GM18909 (cell line): Measurements from ENCODE around the gene SRC.

Source experiments
- ATAC-seq: cut with Tn5 transposase; IDR thresholded peaks from one replicate; pipeline ENCODE4 v1.9.1; 2021; ENCODE audit warnings: mild to moderate bottlenecking; ENCODE audit not compliant: unreplicated experiment, poor library complexity

The SRC gene

DNA sequence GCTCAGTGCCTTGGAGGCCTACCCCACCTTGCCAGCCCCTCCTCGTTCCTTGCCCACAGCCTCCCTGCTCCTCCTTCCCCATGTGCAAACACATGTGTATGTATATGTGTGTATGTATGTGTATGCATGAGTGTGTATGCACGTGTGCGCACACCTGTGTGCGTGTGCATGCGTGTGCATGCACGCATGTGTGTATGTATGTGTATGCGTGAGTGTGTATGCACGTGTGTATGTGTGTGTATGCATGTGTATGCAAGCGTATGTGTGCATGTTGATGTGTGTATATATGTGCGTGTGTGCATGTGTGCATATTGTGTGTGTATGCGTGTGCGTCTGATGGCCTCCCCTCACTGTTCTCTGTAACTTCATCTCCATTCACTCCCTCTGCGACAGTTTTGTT, 74.7 kb downstream of the SRC start:
- ATAC-seq, result no peak

GRCh38 chr20:37421060-37421905, 75.3 kb downstream of the SRC start:
- no peak for ATAC-seq

DNA sequence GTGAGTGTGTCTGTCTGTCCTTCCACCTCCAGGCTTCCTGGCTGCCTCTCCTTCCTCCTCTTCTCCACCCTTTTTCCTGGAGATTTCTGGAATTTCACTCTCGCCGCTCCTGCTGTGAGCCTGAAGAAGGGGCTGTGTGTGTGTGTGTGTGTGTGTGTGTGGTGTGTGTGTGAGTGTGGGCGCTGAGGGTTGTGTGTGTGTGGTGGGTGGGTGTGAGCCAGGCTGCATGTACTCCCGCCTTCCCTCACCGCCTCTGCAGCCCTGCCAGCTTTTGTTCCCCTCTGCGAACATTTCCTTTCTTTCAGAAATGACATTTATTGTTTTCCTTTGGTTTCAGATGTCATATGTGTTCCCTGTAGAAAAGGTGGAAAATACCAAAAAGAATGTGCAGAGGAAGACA, 76.0 kb downstream of the SRC start:
- ATAC-seq, result no peak

DNA sequence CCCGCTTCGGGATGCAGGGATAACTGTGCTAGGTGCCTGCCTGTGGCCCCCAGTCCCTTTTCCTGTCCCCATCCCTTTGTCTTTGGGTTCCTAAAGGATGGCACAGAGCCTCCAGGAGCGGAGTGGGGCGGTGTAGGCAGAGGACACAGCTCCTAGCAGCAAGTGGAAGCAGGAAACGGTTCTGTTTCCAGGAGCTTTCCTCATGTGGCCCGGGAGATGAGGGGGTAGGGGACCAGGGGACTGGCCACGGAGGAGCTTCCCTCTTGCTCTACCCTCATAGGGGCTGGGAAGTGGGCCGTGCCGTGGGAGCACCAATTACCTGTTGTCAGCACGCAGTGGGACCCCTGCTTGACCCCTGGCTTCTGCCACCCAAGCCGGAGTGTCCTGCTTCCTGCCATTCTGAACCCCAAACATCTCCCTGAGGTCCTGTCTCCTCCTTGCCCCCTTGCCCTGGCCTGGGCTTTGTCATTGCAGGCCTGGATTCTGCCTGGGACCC, 76.9 kb downstream of the SRC start:
- no peak for ATAC-seq

DNA sequence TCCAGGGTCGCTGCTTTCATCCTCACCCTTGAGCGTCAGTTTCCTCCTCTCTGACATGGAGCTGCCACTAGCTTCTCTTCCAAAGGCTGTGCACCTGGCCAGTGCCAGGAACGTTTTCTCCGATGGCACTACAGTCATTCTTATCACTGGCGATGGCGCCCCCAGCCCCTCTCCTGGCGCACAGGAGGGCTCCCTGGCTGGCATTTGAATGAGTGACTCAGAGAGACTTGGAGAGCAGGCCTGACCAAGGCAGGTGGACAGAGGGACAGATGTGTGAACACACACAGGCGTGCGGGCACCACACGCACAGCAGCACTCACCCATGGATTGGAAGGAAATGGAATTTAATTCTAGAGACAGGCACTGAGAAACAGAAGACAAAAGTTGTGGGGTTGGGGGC, 77.6 kb downstream of the SRC start:
- no peak for ATAC-seq

DNA sequence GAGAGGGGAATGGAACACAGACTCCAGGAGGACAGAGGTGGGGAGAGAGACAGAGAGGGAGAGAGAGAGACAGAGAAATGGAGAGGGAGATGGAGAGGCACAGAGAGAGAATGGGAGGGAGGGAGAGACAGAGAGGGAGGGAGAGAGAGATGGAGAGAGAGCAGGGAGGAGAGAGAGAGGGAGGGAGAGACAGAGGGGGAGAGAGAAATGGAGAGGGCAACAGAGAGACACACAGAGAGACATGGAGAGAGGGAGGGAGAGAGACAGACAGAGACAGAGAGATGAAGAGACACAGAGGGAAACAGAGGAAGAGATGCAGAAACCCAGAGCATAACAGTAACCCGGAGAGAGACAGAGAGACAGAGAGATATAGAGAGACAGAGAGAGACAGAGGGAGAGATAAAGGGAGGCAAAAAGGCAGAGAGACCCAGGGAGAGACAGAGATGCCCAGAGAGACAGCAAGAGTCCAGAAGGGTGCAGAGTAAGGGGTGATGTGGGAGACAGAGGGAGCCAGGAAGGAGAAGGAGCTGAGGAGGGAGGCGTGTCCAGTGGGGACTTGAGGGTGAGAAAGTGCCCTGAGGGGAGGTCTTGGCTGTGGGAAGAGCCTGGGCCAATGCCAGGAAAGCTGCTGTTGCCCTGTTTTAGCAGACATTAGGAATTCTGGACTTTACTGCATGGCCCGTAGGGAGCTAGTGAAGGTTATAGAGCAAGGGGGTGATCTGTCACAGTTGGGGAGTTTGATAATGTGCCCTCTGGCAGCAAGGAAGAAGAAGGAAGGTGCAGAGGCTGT, 78.3 kb downstream of the SRC start:
- ATAC-seq, result no peak

DNA sequence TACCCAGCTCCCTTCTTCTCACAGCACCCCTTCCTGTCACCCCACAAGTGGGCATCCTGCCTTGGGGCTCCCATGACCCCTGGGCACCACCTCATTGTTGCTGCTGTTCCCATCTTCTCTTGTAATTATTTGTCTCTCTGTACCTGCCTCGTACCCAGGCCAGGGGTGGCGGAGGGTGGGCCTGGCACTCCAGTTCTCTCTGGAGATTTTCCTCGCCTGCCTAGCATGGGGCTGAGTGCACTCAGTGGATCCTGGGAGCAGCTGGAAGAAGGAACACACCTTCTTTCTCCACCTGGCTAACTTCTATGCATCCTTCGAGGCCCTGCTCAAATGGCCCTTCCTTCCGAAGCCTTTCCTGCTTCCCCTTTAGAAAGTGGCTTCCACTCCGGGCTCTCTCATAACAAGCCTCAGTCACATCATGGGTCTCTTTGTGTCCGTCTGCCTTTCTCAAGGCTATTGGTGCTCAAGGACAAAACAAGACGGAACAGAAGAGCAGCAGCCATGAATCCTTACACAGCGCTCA, 79.2 kb downstream of the SRC start:
- no peak for ATAC-seq

DNA sequence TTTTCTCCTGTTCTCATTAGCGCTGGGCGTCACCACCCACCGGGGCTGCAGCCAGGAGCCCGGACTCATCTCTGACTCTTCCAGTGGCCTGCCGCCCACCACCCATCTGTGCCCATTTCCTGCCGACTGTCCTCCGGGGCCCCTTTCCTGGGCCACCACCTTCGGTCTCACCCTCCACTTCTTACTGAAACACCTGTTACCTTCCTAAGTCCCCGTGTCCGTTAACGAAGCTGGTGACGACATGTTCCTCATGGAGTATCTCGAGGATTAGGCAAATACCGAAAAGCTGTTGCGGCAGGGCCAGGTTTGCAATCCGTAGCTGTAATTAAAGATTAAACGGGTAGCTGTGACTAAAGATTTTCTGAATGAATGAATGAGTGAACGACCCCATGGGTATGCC, 80.2 kb downstream of the SRC start:
- ATAC-seq, result no peak

DNA sequence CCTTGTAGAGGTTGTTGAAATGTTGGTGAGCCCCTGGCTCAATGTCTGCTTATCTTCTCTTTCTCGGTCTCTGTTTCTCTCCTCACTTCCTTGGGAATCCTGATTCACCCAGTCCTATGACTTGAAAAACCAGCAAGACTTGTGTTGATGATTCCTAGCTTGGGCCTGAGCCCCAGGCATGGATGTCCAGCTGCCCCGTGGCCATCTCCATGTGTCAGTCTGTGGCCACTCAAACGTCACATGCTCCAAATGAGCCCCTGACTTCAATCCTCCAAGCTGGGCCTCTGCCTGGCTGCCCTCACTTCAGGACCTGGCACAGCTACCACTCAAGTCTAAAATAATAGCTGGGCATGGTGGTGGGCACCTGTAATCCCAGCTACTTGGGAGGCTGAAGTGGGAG, 81.0 kb downstream of the SRC start:
- ATAC-seq, result no peak

GRCh38 chr20:37430044-37430443, 84.1 kb downstream of the SRC start:
- ATAC-seq, result no peak

DNA sequence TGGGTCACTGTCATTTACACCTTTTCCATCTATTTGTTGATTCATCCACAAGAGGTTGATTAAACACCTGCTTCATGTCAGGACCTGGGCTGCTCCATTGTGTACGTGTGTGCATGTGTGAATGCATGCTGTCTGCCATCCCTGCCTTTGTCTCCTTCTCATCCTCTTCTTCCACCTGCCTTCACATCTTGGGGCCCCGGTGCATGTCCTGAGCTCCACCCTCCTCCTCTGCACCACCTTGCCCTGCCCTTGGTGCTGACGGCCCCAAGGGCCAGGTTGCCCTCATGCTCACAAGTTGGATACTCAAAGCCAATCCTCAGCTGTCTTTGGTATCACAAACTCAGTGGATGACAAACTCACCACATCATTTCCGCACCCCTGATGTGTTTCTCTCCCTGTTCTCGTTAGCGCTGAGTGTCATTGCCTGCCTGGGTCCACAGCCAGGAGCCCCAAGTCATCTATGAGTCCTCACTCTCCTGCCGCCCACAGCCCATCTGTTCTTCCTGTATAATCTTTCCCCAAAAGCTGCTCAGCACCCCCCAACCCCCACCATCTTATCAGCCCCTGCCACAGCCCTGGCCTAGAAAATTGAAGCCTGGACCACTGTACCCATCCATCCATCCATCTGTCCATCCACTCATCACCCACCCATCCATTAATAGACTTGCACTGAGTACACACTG, 85.0 kb downstream of the SRC start:
- ATAC-seq, result no peak

DNA sequence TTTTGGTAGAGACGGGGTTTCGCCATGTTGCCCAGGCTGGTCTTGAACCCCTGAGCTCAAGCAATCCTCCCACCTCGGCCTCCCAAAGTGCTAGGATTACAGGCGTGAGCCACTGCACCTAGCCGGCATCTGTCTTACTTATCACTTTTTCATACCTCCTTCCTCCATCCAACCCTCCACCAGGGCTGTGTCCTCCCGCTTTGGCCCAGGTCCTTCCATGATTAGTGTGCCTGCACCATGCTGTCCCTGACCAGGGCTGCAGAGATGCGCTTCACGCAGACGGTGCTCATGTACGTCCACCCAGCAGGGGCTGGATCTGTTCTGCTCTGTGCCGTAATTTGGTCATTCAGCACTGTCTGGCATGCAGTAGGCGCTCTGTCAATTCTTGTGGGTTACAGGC, 85.8 kb downstream of the SRC start:
- no peak for ATAC-seq

GRCh38 chr20:37432606-37433005, 86.7 kb downstream of the SRC start:
- ATAC-seq, result no peak

GRCh38 chr20:37435607-37436006, 89.7 kb downstream of the SRC start:
- ATAC-seq, result no peak

DNA sequence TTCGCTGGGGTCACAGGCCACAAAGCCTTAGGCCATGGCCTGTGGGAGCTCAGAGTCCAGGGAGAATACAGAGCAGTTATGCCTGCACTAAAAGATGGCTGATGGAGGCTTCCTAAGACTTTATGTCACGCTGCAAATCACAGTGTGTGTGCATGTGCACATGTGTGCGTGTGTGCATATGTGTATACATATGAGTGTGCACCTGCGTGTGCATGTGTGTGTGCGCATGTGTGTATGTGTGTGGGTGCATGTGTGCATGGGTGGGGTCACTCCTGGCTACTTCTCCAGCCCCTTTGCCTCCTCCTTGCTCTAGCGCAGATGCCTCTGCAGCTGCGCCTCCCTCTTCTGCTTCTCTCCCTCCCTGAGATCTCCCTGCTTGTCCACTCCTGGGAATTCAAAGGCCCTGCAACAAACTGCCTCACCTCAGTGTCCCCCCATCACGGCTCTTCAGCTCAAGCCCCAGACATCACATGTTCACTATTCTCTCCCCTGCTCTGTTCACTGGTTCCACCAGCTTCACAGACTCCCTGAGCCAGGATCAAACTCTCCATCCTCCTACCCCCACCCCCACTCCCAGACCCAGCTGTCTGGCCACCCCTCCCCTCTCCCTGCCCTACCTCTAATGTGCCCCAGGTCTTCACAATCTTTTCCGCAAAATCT, 90.7 kb downstream of the SRC start:
- ATAC-seq, result no peak

DNA sequence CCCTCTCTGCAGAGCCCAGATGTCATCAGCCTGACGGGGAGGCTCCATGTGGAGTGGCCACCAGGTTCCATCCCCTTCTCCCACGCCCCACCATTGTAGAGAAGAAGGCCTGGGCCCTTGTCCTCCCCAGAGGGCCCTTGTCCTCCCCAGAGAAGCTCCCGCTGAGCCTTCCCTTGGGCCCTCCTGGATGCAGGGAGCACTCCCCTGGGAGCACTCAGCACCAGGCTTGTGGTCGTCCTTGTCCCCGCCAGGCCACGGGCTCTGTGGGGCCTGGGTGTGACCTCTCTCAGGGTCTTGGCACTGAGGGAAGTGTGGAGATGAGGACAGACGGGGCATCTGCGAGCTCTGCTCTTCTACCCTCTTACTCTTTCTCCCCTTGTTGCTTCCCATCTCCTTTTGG, 91.7 kb downstream of the SRC start:
- ATAC-seq, result no peak

GRCh38 chr20:37438464-37439222, 92.7 kb downstream of the SRC start:
- ATAC-seq, result no peak

DNA sequence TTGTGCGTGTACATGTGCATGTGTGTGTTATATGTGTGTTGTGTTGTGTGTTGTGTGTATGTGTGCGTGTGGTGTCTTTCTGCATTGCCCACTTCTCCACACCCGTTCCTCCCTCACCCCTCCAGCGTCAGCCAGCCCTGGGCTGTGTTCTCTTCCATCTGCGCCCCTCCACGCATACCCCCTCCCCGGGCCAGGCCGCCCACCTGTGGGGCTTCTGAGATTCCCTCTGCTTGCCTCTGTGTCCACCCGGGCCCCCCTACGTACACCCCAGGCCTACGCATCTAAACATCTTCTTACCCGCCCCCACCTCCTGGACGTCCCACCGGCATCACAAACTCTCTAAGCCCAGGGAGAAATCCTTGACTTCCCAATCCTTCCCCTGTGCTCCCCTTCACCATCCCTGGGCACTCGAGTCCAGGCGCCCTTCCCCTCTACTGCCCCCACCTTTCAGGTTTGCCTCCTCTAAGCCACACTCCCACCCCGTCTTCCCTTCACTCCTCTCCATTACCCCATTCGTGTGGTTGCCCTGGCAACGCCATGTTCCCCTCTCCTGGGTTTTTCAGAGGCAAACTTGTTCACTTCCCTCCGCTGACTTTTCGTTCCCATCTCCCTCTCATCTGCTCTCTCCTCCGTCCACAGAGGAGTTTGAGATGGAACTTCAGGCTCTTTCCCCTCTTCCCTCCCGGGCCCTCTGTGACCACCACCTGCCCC, 93.4 kb downstream of the SRC start:
- ATAC-seq, result no peak

DNA sequence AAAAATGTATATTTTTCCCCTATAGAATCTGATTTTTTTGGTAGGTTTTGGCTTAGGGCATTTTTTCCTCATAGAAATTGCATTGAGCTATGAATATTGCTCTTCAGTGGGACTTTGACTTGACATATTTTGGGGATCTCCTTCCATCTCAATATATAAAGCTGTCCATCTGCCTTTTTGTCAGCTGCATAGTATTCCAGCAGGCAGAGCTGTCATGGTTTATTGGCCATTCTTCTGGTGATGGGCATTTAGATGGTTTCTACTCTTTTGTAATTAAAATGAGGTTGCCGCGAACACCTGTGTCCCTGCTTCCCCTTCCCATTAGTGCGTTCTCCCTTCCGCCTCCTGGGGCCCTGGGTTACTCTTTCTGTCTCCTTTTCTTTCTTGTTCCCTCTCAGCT, 95.1 kb downstream of the SRC start:
- no peak for ATAC-seq
